SK-N-SH treated with all-trans-retinoic acid at 6 μM for 48 hours (cell line): ENCODE results near the gene SEC24A.
"Not testable (repeated sequence)": the region's sequence is repeated elsewhere in the genome, so short reads cannot be mapped to it uniquely, and the experiment has no call there.

Source experiments
- CSDC2 ChIP-seq: fragments of 250-450 bp; sonication (Bioruptor Pico); IDR thresholded peaks from 2 replicates; pipeline ENCODE4 v1.5.0; 2020; ENCODE audit warnings: mild to moderate bottlenecking, moderate library complexity
- RARB ChIP-seq: fragments of 250-450 bp; sonication (Bioruptor Pico); IDR thresholded peaks from 2 replicates; pipeline ENCODE4 v1.8.0; 2021; ENCODE audit warnings: mild to moderate bottlenecking, moderate library complexity
- SNAI2 ChIP-seq: fragments of 250-450 bp; sonication (Bioruptor Pico); IDR thresholded peaks from 2 replicates; pipeline ENCODE4 v1.5.0; 2020; ENCODE audit warnings: mild to moderate bottlenecking, moderate library complexity
- TOX ChIP-seq: fragments of 250-450 bp; sonication (Bioruptor Pico); IDR thresholded peaks from 2 replicates; pipeline ENCODE4 v1.8.0; 2021; ENCODE audit warnings: mild to moderate bottlenecking, moderate library complexity, borderline replicate concordance
- ZFP3 ChIP-seq: fragments of 250-450 bp; sonication (Bioruptor Pico); IDR thresholded peaks from 2 replicates; pipeline ENCODE4 v1.5.0; 2020; ENCODE audit warnings: mild to moderate bottlenecking, moderate library complexity
- ZFP30 ChIP-seq: fragments of 450-650 bp; formaldehyde crosslinking; IDR thresholded peaks from 2 replicates; pipeline ENCODE4 v1.5.0; 2022; ENCODE audit warnings: mild to moderate bottlenecking, moderate library complexity
- TF ChIP-seq, protein P1 (sequence below): fragments of 250-450 bp; sonication (Bioruptor Pico); IDR thresholded peaks from 2 replicates; pipeline ENCODE4 v1.8.0; 2020; ENCODE audit warnings: mild to moderate bottlenecking, moderate library complexity, borderline replicate concordance
- TF ChIP-seq, protein P2 (sequence below): fragments of 250-450 bp; sonication (Bioruptor Pico); IDR thresholded peaks from 2 replicates; pipeline ENCODE4 v1.5.1; 2020; ENCODE audit warnings: low read depth, mild to moderate bottlenecking, moderate library complexity
- TF ChIP-seq, protein P3 (sequence below): fragments of 250-450 bp; sonication (Bioruptor Pico); IDR thresholded peaks from 2 replicates; pipeline ENCODE4 v1.5.0; 2020; ENCODE audit warnings: mild to moderate bottlenecking, moderate library complexity
- TF ChIP-seq, protein P4 (sequence below): fragments of 250-450 bp; sonication (Bioruptor Pico); IDR thresholded peaks from 2 replicates; pipeline ENCODE4 v1.5.1; 2021; ENCODE audit warnings: mild to moderate bottlenecking, moderate library complexity

DNA sequence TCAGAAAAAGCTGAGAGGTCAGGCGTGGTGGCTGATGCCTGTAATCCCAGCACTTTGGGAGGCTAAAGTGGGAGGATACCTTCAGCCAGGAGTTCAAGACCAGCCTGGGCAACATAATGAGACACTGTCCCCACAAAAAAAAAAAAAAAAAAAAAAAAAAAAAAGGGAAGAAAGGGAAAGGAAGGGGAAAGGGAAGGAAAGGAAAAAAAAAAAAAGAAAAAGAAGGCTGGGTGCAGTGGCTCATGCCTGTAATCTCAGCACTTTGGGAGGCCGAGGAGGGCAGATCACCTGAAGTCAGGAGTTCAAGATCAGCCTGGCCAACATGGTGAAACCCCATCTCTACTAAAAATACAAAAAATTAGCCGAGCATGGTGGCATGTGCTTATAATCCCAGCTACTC lies 48.8 kb upstream of the SEC24A start:
- TF ChIP-seq, protein P1, sequence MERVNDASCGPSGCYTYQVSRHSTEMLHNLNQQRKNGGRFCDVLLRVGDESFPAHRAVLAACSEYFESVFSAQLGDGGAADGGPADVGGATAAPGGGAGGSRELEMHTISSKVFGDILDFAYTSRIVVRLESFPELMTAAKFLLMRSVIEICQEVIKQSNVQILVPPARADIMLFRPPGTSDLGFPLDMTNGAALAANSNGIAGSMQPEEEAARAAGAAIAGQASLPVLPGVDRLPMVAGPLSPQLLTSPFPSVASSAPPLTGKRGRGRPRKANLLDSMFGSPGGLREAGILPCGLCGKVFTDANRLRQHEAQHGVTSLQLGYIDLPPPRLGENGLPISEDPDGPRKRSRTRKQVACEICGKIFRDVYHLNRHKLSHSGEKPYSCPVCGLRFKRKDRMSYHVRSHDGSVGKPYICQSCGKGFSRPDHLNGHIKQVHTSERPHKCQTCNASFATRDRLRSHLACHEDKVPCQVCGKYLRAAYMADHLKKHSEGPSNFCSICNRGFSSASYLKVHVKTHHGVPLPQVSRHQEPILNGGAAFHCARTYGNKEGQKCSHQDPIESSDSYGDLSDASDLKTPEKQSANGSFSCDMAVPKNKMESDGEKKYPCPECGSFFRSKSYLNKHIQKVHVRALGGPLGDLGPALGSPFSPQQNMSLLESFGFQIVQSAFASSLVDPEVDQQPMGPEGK (CRISPR knock-in tag), result not testable (repeated sequence)
- TF ChIP-seq RARB, SNAI2, CSDC2, TOX, ZFP3, ZFP30 (CRISPR knock-in tag): not testable (repeated sequence)
- TF ChIP-seq, protein P2, sequence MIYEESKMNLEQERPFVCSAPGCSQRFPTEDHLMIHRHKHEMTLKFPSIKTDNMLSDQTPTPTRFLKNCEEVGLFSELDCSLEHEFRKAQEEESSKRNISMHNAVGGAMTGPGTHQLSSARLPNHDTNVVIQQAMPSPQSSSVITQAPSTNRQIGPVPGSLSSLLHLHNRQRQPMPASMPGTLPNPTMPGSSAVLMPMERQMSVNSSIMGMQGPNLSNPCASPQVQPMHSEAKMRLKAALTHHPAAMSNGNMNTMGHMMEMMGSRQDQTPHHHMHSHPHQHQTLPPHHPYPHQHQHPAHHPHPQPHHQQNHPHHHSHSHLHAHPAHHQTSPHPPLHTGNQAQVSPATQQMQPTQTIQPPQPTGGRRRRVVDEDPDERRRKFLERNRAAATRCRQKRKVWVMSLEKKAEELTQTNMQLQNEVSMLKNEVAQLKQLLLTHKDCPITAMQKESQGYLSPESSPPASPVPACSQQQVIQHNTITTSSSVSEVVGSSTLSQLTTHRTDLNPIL (CRISPR knock-in tag), result not testable (repeated sequence)
- TF ChIP-seq, protein P3, sequence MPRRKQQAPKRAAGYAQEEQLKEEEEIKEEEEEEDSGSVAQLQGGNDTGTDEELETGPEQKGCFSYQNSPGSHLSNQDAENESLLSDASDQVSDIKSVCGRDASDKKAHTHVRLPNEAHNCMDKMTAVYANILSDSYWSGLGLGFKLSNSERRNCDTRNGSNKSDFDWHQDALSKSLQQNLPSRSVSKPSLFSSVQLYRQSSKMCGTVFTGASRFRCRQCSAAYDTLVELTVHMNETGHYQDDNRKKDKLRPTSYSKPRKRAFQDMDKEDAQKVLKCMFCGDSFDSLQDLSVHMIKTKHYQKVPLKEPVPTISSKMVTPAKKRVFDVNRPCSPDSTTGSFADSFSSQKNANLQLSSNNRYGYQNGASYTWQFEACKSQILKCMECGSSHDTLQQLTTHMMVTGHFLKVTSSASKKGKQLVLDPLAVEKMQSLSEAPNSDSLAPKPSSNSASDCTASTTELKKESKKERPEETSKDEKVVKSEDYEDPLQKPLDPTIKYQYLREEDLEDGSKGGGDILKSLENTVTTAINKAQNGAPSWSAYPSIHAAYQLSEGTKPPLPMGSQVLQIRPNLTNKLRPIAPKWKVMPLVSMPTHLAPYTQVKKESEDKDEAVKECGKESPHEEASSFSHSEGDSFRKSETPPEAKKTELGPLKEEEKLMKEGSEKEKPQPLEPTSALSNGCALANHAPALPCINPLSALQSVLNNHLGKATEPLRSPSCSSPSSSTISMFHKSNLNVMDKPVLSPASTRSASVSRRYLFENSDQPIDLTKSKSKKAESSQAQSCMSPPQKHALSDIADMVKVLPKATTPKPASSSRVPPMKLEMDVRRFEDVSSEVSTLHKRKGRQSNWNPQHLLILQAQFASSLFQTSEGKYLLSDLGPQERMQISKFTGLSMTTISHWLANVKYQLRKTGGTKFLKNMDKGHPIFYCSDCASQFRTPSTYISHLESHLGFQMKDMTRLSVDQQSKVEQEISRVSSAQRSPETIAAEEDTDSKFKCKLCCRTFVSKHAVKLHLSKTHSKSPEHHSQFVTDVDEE (CRISPR knock-in tag), result not testable (repeated sequence)
- TF ChIP-seq, protein P4, sequence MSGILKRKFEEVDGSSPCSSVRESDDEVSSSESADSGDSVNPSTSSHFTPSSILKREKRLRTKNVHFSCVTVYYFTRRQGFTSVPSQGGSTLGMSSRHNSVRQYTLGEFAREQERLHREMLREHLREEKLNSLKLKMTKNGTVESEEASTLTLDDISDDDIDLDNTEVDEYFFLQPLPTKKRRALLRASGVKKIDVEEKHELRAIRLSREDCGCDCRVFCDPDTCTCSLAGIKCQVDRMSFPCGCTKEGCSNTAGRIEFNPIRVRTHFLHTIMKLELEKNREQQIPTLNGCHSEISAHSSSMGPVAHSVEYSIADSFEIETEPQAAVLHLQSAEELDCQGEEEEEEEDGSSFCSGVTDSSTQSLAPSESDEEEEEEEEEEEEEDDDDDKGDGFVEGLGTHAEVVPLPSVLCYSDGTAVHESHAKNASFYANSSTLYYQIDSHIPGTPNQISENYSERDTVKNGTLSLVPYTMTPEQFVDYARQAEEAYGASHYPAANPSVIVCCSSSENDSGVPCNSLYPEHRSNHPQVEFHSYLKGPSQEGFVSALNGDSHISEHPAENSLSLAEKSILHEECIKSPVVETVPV (CRISPR knock-in tag), result not testable (repeated sequence)
